ENCODE data around the gene SHE. TPM values are rescaled to one million over a fixed set of nuclear protein-coding genes. Genes with fewer than 3 reads are reported as not detected.

SHE gene
- total and polyA plus RNA-seq, 2 donors (not counting 3 experiments of a cell fraction or from before 2014, with no cell fraction given), result 30.1 to 52.7 TPM

DNA sequence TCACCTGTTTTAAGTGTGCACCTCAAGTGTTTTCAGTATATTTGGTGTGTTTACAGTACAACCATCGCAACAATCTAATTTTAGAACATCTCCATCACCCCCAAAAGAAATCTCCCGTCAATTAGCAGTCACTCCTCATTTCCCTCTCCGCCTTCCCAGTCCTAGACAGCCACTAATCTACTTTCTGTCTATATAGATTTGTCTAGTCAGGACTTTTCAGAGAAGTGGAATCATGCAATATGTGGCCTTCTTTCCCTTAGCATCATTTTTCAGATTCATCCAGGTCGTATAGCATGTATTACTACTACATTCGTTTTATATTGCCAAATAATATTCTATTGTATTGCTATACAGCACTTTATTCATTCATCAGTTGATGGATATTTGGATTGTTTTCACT is 1.7 kb upstream of the SHE start:
- H3K4me3 ChIP-seq (replicated peaks in 1 of 3; ENCODE audit: insufficient read depth in 1 of 3, low read depth in 1 of 3, low read length in 3 of 3), result no peak overlapping the region
- no peak overlapping the region for H3K4me2 ChIP-seq (ENCODE audit: insufficient read depth, low read length)
- no peak overlapping the region for H3K27ac ChIP-seq (ENCODE audit: insufficient read depth, low read depth, low read length)
- H4K20me1 ChIP-seq (replicated peaks; ENCODE audit: control insufficient read depth, extremely low read depth, insufficient read depth, low read length), result no peaks in the 10 kb centered on the region
- peaks cover 31% of the 10 kb centered on the region for H3K79me2 ChIP-seq (ENCODE audit: control insufficient read depth, insufficient read depth, low read length)
- H2AFZ ChIP-seq (ENCODE audit: low read depth, low read length), result no peak overlapping the region
- dilution Hi-C loops (cut with MboI; ENCODE audit: extremely low pct_ligation_motif_present, low sequenced_read_pairs) (no loop called here), intact Hi-C loops (cut with micrococcal nuclease) (no loop called here)
- POLR2A ChIA-PET, result no interaction called here
- H3K9ac ChIP-seq (replicated peaks; ENCODE audit: extremely low read depth, insufficient read depth, low read length), result no peak overlapping the region
- no peaks in the 10 kb centered on the region for H3K36me3 ChIP-seq (ENCODE audit: control insufficient read depth in 2 of 2, extremely low read depth in 1 of 2, insufficient read depth in 2 of 2, low read length in 2 of 2)
- H3K9me3 ChIP-seq (replicated peaks; ENCODE audit: control insufficient read depth, insufficient read depth, low read length), result no peaks in the 10 kb centered on the region
- H3K4me1 ChIP-seq (ENCODE audit: control insufficient read depth, extremely low read depth, insufficient read depth, low read length), result peaks cover 16% of the 10 kb centered on the region
- H3K9me1 ChIP-seq (replicated peaks; ENCODE audit: control insufficient read depth, extremely low read depth, insufficient read depth, low read length), result no peaks in the 10 kb centered on the region
- no peak for FAIRE-seq
- CTCF ChIA-PET, result interaction anchor here (2.5 kb wide), 1 partner anchor 43 kb away, joined by 8 read pairs; no protein-coding TSS in a partner anchor
- no peak for DNase-seq (ENCODE audit: low read depth, low spot score)
- no peak for TF ChIP-seq GATA2 (IDR thresholded peaks at IDR 0.05; ENCODE audit: insufficient read depth, insufficient read length, low read depth, low read length)
- TF ChIP-seq, protein P1, sequence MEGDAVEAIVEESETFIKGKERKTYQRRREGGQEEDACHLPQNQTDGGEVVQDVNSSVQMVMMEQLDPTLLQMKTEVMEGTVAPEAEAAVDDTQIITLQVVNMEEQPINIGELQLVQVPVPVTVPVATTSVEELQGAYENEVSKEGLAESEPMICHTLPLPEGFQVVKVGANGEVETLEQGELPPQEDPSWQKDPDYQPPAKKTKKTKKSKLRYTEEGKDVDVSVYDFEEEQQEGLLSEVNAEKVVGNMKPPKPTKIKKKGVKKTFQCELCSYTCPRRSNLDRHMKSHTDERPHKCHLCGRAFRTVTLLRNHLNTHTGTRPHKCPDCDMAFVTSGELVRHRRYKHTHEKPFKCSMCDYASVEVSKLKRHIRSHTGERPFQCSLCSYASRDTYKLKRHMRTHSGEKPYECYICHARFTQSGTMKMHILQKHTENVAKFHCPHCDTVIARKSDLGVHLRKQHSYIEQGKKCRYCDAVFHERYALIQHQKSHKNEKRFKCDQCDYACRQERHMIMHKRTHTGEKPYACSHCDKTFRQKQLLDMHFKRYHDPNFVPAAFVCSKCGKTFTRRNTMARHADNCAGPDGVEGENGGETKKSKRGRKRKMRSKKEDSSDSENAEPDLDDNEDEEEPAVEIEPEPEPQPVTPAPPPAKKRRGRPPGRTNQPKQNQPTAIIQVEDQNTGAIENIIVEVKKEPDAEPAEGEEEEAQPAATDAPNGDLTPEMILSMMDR (IDR thresholded peaks at IDR 0.05; ENCODE audit: extremely low read depth in 1 of 2, insufficient read depth in 1 of 2, low read depth in 1 of 2, low read length in 2 of 2), result no peak
- TF ChIP-seq MYC (IDR thresholded peaks at IDR 0.05; ENCODE audit: low read depth, low read length), result no peak
- no peak for TF ChIP-seq JUN (IDR thresholded peaks at IDR 0.05; ENCODE audit: borderline replicate concordance, insufficient read depth, insufficient read length, low read depth)
- no peak for TF ChIP-seq POLR2AphosphoS5 (IDR thresholded peaks at IDR 0.05; ENCODE audit: insufficient read depth, low read depth, low read length)
- TF ChIP-seq POLR2A (IDR thresholded peaks at IDR 0.05; ENCODE audit: low read depth, low read length), result no peak
- no peak for TF ChIP-seq EZH2 (IDR thresholded peaks at IDR 0.05; ENCODE audit: borderline replicate concordance, low read depth, low read length, severe bottlenecking)
- no peaks in the 10 kb centered on the region for H3K27me3 ChIP-seq (ENCODE audit: control insufficient read depth in 2 of 2, insufficient read depth in 2 of 2, low read length in 2 of 2)
- no TSS peak for BruUV-seq (replicated peaks)
